Measurements from ENCODE around the gene ZP2. TPM values are rescaled to one million over a fixed set of nuclear protein-coding genes. Genes with fewer than 3 reads are reported as not detected.

The ZP2 gene
- total RNA-seq, 1 experiment from 2014 or later, result not detected

DNA sequence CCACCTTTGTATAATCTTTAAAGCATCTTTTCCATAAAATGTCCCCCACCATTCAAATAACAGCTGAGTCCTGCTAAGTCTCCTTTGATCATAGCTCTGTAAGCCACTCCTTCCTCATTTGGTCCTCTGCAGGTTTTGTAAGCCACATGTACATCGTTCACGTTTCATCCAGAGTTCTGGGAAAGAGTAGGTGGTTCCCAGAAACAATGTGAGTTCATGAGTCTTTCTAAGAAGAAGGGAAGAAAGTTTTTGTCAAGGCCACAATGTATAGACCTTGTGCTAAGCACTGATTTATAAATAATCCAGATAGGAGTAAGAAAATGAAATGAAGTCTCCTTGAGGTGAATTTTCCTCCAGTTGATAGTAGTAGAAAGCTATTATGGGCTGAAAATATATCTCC is 13.4 kb upstream of the ZP2 start:
- Histone ChIP-seq H3K27ac (ENCODE audit: insufficient read length, low read depth, low read length) (no peak overlapping the region), H4K91ac (ENCODE audit: insufficient read length, low read depth, low read length) (no peak overlapping the region), H3T11ph (ENCODE audit: low read length) (no peak overlapping the region), H3K79me2 (ENCODE audit: insufficient read depth, low read length) (no peaks in the 10 kb centered on the region), H4K5ac (ENCODE audit: insufficient read length, low read depth, low read length) (no peak overlapping the region), H2BK15ac (ENCODE audit: low read depth, low read length) (no peak overlapping the region), H2AK5ac (ENCODE audit: insufficient read length, low read length) (no peak overlapping the region), H4K20me1 (ENCODE audit: control insufficient read depth, insufficient read depth, insufficient read length) (no peaks in the 10 kb centered on the region), H3K23ac (ENCODE audit: insufficient read length, low read depth, low read length) (no peak overlapping the region), H2BK12ac (ENCODE audit: insufficient read length, low read depth, low read length) (no peak overlapping the region), H2BK120ac (ENCODE audit: low read depth, low read length, poor library complexity, severe bottlenecking) (no peak overlapping the region), H2AFZ (ENCODE audit: low read length) (no peak overlapping the region), H4K8ac (replicated peaks; ENCODE audit: insufficient read length, low read depth, low read length) (no peak overlapping the region), H3K18ac (ENCODE audit: insufficient read length, low read depth, low read length) (no peak overlapping the region), H3K79me1 (ENCODE audit: insufficient read depth, low read depth, low read length, poor library complexity, severe bottlenecking) (no peaks in the 10 kb centered on the region), H3K9me3 (ENCODE audit: control insufficient read depth, low read depth, low read length) (no peaks in the 10 kb centered on the region), H3K23me2 (ENCODE audit: insufficient read length, low read depth, low read length, poor library complexity, severe bottlenecking) (no peaks in the 10 kb centered on the region), H3K56ac (ENCODE audit: insufficient read length, low read depth, low read length) (no peak overlapping the region), H3K27me3 (ENCODE audit: insufficient read depth, low read length) (no peaks in the 10 kb centered on the region; the same call in 1 of the 2 replicates), H3K14ac (ENCODE audit: insufficient read depth, low read length) (no peak overlapping the region), H3K4me1 (ENCODE audit: insufficient read depth, low read length) (peaks cover 10% of the 10 kb centered on the region), H3K4me2 (ENCODE audit: insufficient read depth, insufficient read length, low read length) (no peak overlapping the region), H3K4ac (ENCODE audit: low read depth, low read length) (no peak overlapping the region), H2BK20ac (ENCODE audit: low read depth, low read length, poor library complexity, severe bottlenecking) (no peak overlapping the region), H2BK5ac (ENCODE audit: insufficient read length, low read length) (no peak overlapping the region), H3K9ac (ENCODE audit: extremely low read depth, insufficient read length, low read length) (no peak overlapping the region)
- DNase-seq, result no peak
- Mint-ChIP-seq H3K27me3 (ENCODE audit: low read depth) (peaks cover 15% of the 10 kb centered on the region), H3K36me3 (ENCODE audit: insufficient read depth in 1 of 3, low read depth in 3 of 3) (peaks cover 3 to 5% (median 5%) of the 10 kb centered on the region in 3 experiments; a peak in 5 of 7 replicates), H3K4me3 (no peak overlapping the region), H3K9me3 (peaks cover 8 to 10% of the 10 kb centered on the region in 2 experiments), H3K27ac (no peak overlapping the region), H3K4me1 (peaks cover 40 to 47% of the 10 kb centered on the region in 2 experiments)
- no CpG with 5 or more reads among the region's 2 CpGs for WGBS (ENCODE audit: extremely low coverage, insufficient read length, low lambda C conversion rate)
- TF ChIP-seq, protein P1, sequence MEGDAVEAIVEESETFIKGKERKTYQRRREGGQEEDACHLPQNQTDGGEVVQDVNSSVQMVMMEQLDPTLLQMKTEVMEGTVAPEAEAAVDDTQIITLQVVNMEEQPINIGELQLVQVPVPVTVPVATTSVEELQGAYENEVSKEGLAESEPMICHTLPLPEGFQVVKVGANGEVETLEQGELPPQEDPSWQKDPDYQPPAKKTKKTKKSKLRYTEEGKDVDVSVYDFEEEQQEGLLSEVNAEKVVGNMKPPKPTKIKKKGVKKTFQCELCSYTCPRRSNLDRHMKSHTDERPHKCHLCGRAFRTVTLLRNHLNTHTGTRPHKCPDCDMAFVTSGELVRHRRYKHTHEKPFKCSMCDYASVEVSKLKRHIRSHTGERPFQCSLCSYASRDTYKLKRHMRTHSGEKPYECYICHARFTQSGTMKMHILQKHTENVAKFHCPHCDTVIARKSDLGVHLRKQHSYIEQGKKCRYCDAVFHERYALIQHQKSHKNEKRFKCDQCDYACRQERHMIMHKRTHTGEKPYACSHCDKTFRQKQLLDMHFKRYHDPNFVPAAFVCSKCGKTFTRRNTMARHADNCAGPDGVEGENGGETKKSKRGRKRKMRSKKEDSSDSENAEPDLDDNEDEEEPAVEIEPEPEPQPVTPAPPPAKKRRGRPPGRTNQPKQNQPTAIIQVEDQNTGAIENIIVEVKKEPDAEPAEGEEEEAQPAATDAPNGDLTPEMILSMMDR (conservative IDR thresholded peaks at IDR 0.05), result no peak
